ENCODE data around the gene WFS1. TPM values are rescaled to one million over a fixed set of nuclear protein-coding genes. Genes with fewer than 3 reads are reported as not detected.
A peak's percentile ranks its signal among the peaks of the same experiment; 100 is the strongest.

The WFS1 gene
- 29.2 and 33.7 TPM in 2 replicates for total RNA-seq
- long read RNA-seq, transcript WFS1-201 (8 exons, 3,640 nt): major isoform, 7 of 19 reads
- long read RNA-seq, partial matches to known transcripts: 9 of 19 reads
- long read RNA-seq, other reads (novel, unspliced or antisense): 0 of 19 reads

- no peak for TF ChIP-seq CTCF (IDR thresholded peaks at IDR 0.05)
- Mint-ChIP-seq H3K27ac (ENCODE audit: unreplicated experiment) (peak within 1 kb of the TSS; percentile 68), H3K36me3 (ENCODE audit: unreplicated experiment) (no peaks in the 10 kb centered on the region), H3K9me3 (ENCODE audit: unreplicated experiment) (no peaks in the 10 kb centered on the region), H3K27me3 (ENCODE audit: unreplicated experiment) (peaks cover 25% of the 10 kb centered on the region), H3K4me3 (ENCODE audit: unreplicated experiment) (peak within 1 kb of the TSS; percentile 82), H3K4me1 (ENCODE audit: unreplicated experiment) (peaks cover 47% of the 10 kb centered on the region)
- peak; percentile 100 for DNase-seq (ENCODE audit: extremely low spot score, unreplicated experiment)
These were observed at the start of gene WFS1 for GRCh38 chr4:6269616-6270511. TSS of gene WFS1 (plus strand) at chr4:6269850. CDS start at chr4:6277456, 7,606 bp downstream.

GRCh38 chr4:6221301-6221850 is 48.3 kb upstream of the WFS1 start:
- Mint-ChIP-seq H3K27me3 (ENCODE audit: unreplicated experiment) (peaks cover 61% of the 10 kb centered on the region), H3K4me1 (ENCODE audit: unreplicated experiment) (peaks cover 2% of the 10 kb centered on the region), H3K36me3 (ENCODE audit: unreplicated experiment) (no peaks in the 10 kb centered on the region), H3K27ac (ENCODE audit: unreplicated experiment) (no peak overlapping the region), H3K4me3 (ENCODE audit: unreplicated experiment) (no peak overlapping the region), H3K9me3 (ENCODE audit: unreplicated experiment) (no peaks in the 10 kb centered on the region)
- DNase-seq (ENCODE audit: extremely low spot score, unreplicated experiment): peak; percentile 44
- TF ChIP-seq CTCF (IDR thresholded peaks at IDR 0.05): no peak

GRCh38 chr4:6221851-6222760 is 47.5 kb upstream of the WFS1 start:
- no peak for TF ChIP-seq CTCF (IDR thresholded peaks at IDR 0.05)
- Mint-ChIP-seq H3K4me3 (ENCODE audit: unreplicated experiment) (no peak overlapping the region), H3K9me3 (ENCODE audit: unreplicated experiment) (no peaks in the 10 kb centered on the region), H3K36me3 (ENCODE audit: unreplicated experiment) (no peaks in the 10 kb centered on the region), H3K4me1 (ENCODE audit: unreplicated experiment) (peaks cover 2% of the 10 kb centered on the region), H3K27ac (ENCODE audit: unreplicated experiment) (no peak overlapping the region), H3K27me3 (ENCODE audit: unreplicated experiment) (peaks cover 56% of the 10 kb centered on the region)
- DNase-seq (ENCODE audit: extremely low spot score, unreplicated experiment): peak; percentile 82

GRCh38 chr4:6222761-6223292 is 46.8 kb upstream of the WFS1 start:
- H3K27me3 Mint-ChIP-seq (ENCODE audit: unreplicated experiment): peaks cover 49% of the 10 kb centered on the region
- no peaks in the 10 kb centered on the region for H3K36me3 Mint-ChIP-seq (ENCODE audit: unreplicated experiment)
- no peak overlapping the region for H3K4me3 Mint-ChIP-seq (ENCODE audit: unreplicated experiment)
- TF ChIP-seq CTCF (IDR thresholded peaks at IDR 0.05): no peak
- H3K27ac Mint-ChIP-seq (ENCODE audit: unreplicated experiment): no peak overlapping the region
- H3K4me1 Mint-ChIP-seq (ENCODE audit: unreplicated experiment): peaks cover 2% of the 10 kb centered on the region
- DNase-seq (ENCODE audit: extremely low spot score, unreplicated experiment): peak; percentile 57
- H3K9me3 Mint-ChIP-seq (ENCODE audit: unreplicated experiment): no peaks in the 10 kb centered on the region

Measured in osteocyte (in vitro differentiated cells).